Type B pancreatic cell (in vitro differentiated cells): ENCODE data around the gene SMG1. TPM values are rescaled to one million over a fixed set of nuclear protein-coding genes. Genes with fewer than 3 reads are reported as not detected.
A peak's percentile ranks its signal among the peaks of the same experiment; 100 is the strongest.
"Not testable (repeated sequence)": the region's sequence is repeated elsewhere in the genome, so short reads cannot be mapped to it uniquely, and the experiment has no call there.

Experiments used
- DNase-seq: peaks from one replicate; pipeline ENCODE4 v3.0.0; 2021; ENCODE audit warnings: mixed read lengths; ENCODE audit not compliant: unreplicated experiment; ENCODE audit errors: extremely low spot score
- H3K27ac Mint-ChIP-seq: 2 replicates; pipeline ENCODE4 v1.8.0; 2021; ENCODE audit warnings: mild to moderate bottlenecking, mixed read lengths
- H3K27me3 Mint-ChIP-seq: 2 replicates; pipeline ENCODE4 v1.8.0; 2021; ENCODE audit warnings: mixed read lengths
- H3K36me3 Mint-ChIP-seq: 2 replicates; pipeline ENCODE4 v1.8.0; 2021; ENCODE audit warnings: mixed read lengths
- H3K4me1 Mint-ChIP-seq: one replicate; pipeline ENCODE4 v1.8.0; 2021; ENCODE audit warnings: mixed read lengths; ENCODE audit not compliant: unreplicated experiment
- H3K4me3 Mint-ChIP-seq: 2 replicates; pipeline ENCODE4 v1.8.0; 2021; ENCODE audit warnings: mild to moderate bottlenecking, mixed read lengths
- H3K9me3 Mint-ChIP-seq: 2 replicates; pipeline ENCODE4 v1.8.0; 2021; ENCODE audit warnings: mixed read lengths
- CTCF ChIP-seq: fragments of 200-600 bp; sonication (generic); conservative IDR thresholded peaks from 2 replicates; pipeline ENCODE4 v1.5.0; 2021; ENCODE audit warnings: antibody characterized with exemption, mild to moderate bottlenecking
- long read RNA-seq: library from polyadenylated mRNA; unstranded; transcript quantifications from one replicate; pipeline ENCODE4 v2.0.0, GENCODE V29; 2020
- total RNA-seq: library from RNA; stranded (reverse); gene quantifications from 2 replicates; pipeline ENCODE4 v1.2.1, GENCODE V29; 2021; ENCODE audit warnings: low replicate concordance

The SMG1 gene
- total RNA-seq = 77.0 and 80.5 TPM in 2 replicates
- long read RNA-seq, partial matches to known transcripts = 9 of 15 reads
- long read RNA-seq, other reads (novel, unspliced or antisense) = 6 of 15 reads

DNA sequence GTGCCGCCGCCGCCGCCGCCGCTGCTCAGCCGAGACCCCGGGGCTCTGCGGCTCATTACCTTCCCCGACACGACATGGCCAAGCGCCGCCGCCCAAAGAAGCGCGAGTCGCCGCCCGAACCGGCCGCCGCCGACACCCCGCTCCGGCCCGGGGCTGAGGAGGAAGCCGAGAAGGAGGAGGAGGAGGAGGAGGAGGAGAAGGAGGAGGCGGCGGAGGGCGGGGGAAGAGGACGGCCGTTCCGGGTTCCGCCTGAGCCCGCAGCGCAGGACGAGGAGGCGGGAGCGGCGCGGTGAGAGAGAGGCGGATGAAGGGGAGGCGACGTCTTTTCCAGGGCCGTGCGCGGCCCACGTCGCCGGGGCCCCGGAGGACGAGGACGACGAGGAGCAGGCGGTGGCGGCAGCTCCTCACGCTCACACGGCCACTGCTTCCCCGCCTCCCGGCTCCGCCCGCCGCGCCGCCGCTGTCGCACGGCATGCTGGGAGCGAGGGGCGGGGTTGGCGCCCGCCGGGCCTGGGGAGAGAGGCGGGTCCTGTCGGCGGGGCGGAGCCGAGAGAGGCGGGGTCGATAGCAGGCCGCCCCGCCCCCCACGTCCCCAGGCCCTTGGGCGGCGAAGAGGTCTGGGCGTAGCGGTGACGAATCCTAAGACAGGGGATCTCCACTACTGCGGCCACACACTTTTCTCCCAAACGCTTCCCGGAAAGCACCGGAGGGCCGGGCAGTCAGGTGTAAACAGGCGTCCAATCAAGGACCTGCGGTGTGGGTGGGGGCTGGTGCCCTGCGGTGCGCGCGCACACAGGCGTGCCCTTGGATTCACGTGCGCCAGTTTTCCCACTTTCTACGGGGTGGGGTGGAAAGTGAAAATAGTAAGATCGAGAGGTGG is at the start of gene SMG1:
SMG1 (minus strand) TSS at position 423 of the 880 bp plus-strand sequence; CDS start at position 56, 367 bp downstream.
- H3K27ac Mint-ChIP-seq = peak within 1 kb of the TSS; percentile 97
- H3K36me3 Mint-ChIP-seq, H3K4me1 Mint-ChIP-seq, H3K27me3 Mint-ChIP-seq, H3K9me3 Mint-ChIP-seq: not testable (repeated sequence)
- peak within 1 kb of the TSS; percentile 94 for H3K4me3 Mint-ChIP-seq
- DNase-seq = peak; percentile 95

DNA sequence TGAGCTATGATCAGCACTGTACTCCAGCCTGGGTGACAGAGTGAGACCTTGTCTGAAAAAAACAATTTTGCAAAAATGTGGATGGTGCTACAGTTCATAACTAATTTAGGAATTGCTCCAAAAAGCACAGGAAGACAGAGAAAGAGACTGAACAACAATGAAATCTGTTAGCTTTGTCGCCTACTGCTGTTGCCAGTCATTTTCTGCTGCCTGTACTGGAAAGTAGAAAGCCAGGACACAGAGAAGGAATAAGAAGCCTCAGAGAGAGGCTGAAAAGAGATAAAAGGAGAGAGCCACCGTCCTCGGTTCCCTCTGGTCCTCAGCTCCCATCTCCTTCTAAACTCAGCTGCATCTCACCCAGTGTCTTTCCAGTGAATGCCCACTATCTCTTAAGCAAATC is 48.9 kb upstream of the SMG1 start:
- peaks cover 25% of the 10 kb centered on the region for H3K27me3 Mint-ChIP-seq
- H3K36me3 Mint-ChIP-seq = no peaks in the 10 kb centered on the region
- no peak for TF ChIP-seq CTCF
- H3K27ac Mint-ChIP-seq = no peak overlapping the region
- H3K4me3 Mint-ChIP-seq = no peak overlapping the region
- no peaks in the 10 kb centered on the region for H3K4me1 Mint-ChIP-seq
- no peaks in the 10 kb centered on the region for H3K9me3 Mint-ChIP-seq
- no peak for DNase-seq

- H3K36me3 Mint-ChIP-seq = no peaks in the 10 kb centered on the region
- DNase-seq = no peak
- H3K4me3 Mint-ChIP-seq = no peak overlapping the region
- no peak overlapping the region for H3K27ac Mint-ChIP-seq
- TF ChIP-seq CTCF = no peak
- no peaks in the 10 kb centered on the region for H3K27me3 Mint-ChIP-seq
- H3K9me3 Mint-ChIP-seq = no peaks in the 10 kb centered on the region
- H3K4me1 Mint-ChIP-seq = no peaks in the 10 kb centered on the region
These were observed 43.6 kb upstream of the SMG1 start for GRCh38 chr16:18969855-18970240.

DNA sequence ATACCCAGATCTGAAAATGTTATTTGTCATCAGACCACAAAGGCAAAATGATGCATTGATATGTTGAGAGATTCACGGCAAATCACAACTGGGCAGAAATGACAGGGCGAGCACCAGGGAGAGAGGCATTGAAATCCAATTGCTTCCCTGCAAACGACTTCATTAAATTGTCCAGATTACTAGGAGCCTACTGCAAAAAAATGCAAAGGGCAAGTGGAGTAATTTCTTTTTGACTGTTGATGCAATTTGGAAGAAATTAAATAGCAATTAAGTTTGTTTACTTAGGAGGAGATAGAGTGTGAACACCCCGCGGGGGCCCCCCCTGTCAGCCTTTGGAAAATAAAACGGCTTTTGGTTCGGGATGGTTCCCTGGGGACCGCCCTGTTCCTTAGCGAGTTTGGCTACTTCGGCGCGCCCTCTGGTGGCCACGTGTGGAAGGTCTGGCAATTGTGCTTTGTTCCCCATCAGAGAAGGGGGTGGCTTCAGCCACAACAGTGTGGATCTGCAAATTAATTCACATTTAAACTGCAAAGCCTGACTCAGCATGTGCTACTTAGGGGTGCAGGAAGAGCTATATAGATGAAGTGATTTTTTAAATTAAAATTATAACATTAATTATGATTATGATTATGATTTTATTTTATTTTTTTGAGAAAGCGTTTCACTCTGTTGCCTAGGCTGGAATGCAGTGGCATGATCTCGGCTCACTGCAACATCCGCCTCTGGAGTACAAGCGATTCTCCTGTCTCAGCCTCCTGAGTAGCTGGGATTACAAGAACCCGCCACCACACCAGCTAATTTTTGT is 43.0 kb upstream of the SMG1 start:
- peak; percentile 98 for TF ChIP-seq CTCF
- no peaks in the 10 kb centered on the region for H3K36me3 Mint-ChIP-seq
- H3K27ac Mint-ChIP-seq = no peak overlapping the region
- DNase-seq = peak; percentile 88
- no peak overlapping the region for H3K4me3 Mint-ChIP-seq
- H3K9me3 Mint-ChIP-seq = no peaks in the 10 kb centered on the region
- H3K27me3 Mint-ChIP-seq = no peaks in the 10 kb centered on the region
- H3K4me1 Mint-ChIP-seq = no peaks in the 10 kb centered on the region

DNA sequence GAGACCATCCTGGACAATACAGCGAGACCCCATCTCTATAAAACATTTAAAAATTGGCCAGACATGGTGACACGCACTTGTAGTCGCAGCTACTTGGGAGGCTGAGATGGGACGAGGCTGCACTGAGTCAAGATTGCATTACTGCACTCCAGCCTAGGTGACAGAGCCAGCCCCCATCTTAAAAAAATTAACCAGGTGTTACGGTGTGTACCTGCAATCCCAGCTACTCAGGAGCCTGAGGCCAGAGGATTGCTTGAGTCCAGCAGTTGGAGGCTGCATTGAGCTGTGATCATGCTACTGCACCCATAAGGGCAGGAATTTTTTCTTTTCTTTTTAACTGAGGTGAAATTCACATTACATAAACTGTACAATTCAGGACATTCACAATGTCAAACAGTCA is 40.6 kb upstream of the SMG1 start:
- Mint-ChIP-seq H3K4me3 (no peak overlapping the region), H3K27me3 (peaks cover 3% of the 10 kb centered on the region), H3K27ac (no peak overlapping the region), H3K4me1 (no peaks in the 10 kb centered on the region), H3K9me3 (no peaks in the 10 kb centered on the region), H3K36me3 (no peaks in the 10 kb centered on the region)
- no peak for DNase-seq
- no peak for TF ChIP-seq CTCF

DNA sequence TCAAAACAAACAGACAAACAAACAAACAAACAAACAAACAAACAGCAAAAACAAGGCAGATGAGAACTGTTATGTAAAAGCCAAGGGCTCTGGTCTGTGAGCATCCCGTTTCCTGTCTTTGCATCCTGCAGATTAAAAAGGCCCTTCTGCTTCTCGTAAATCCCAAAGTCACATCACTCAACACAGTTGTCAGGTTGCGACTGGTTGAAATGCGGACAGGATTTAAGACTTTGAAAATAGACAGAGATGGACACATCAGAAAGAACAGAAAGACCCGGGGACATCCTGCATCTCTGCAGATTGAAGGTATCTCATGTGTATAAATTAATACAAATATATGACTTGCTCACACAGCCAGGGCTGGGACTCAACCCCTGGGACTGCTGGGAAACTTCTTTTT is 39.3 kb upstream of the SMG1 start:
- H3K27ac Mint-ChIP-seq = no peak overlapping the region
- H3K36me3 Mint-ChIP-seq = no peaks in the 10 kb centered on the region
- no peaks in the 10 kb centered on the region for H3K9me3 Mint-ChIP-seq
- no peak for TF ChIP-seq CTCF
- H3K27me3 Mint-ChIP-seq = peaks cover 3% of the 10 kb centered on the region
- DNase-seq = no peak
- no peaks in the 10 kb centered on the region for H3K4me1 Mint-ChIP-seq
- no peak overlapping the region for H3K4me3 Mint-ChIP-seq
